ENCODE data around the gene C17orf100. TPM values are rescaled to one million over a fixed set of nuclear protein-coding genes. Genes with fewer than 3 reads are reported as not detected.

C17orf100 gene
- total and polyA plus RNA-seq, 10 donors = 1.1 to 4.7 (median 2.5) TPM

DNA sequence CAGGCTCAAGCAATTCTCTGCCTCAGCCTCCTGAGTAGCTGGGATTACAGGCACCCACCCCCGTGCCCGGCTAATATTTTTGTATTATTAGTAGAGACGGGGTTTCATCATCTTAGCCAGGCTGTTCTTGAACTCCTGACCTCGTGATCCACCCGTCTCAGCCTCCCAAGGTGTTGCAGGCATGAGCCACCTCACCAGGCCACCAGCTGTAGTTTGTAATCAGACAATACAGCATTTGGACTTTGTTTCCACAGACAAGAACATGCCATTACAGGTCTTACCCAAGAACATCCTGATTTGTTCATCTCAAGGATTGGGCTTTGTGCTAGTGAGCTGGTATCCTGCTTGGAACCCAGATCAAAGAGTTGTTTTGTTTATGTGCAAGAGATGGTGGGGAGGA, 30.1 kb downstream of the C17orf100 start:
- H3K4me1 ChIP-seq = peaks cover 0 to 8% (median 0%) of the 10 kb centered on the region in 6 donors
- H3K27ac ChIP-seq = no peak overlapping the region
- H3K36me3 ChIP-seq = no peaks in the 10 kb centered on the region
- H3K9me3 ChIP-seq = no peaks in the 10 kb centered on the region
- DNase-seq = no peak
- intact Hi-C loops (cut with DNase I; ENCODE audit: low total_unique reads) = no loop called here
- TF ChIP-seq POLR2AphosphoS5 (IDR thresholded peaks at IDR 0.05) = no peak
- peaks cover 0 to 87% (median 16%) of the 10 kb centered on the region in 7 donors for H3K27me3 ChIP-seq (replicated peaks in 1 of 7)
- no peak overlapping the region for H3K4me3 ChIP-seq
- WGBS, 5 donors = 75 to 89% (median 87%) methylated on average over 5 of the region's 5 CpGs

DNA sequence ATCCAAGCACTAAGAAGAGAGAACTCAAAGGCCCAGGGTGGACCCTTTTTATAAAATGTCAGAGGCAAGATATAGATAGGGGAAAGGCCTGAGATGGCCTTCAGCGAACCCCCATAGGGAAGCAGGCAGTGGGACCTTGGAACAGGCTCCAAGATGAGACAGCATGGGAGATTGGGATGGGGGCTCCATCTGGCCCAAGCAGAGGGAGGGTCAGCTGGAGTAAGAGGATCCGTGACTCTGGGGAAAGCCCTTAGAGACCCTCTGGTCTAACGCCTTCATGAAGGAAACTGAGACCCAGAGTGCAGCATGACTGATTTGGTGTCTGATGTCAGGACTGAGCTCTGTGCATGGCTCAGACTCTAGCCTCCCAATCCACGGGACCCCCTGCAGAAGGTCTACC, 30.8 kb downstream of the C17orf100 start:
- H3K27me3 ChIP-seq (replicated peaks in 1 of 7) = peaks cover 0 to 81% (median 16%) of the 10 kb centered on the region in 7 donors
- 87 to 94% (median 90%) methylated on average over 4 of the region's 4 CpGs for WGBS, 5 donors
- TF ChIP-seq, protein P1, sequence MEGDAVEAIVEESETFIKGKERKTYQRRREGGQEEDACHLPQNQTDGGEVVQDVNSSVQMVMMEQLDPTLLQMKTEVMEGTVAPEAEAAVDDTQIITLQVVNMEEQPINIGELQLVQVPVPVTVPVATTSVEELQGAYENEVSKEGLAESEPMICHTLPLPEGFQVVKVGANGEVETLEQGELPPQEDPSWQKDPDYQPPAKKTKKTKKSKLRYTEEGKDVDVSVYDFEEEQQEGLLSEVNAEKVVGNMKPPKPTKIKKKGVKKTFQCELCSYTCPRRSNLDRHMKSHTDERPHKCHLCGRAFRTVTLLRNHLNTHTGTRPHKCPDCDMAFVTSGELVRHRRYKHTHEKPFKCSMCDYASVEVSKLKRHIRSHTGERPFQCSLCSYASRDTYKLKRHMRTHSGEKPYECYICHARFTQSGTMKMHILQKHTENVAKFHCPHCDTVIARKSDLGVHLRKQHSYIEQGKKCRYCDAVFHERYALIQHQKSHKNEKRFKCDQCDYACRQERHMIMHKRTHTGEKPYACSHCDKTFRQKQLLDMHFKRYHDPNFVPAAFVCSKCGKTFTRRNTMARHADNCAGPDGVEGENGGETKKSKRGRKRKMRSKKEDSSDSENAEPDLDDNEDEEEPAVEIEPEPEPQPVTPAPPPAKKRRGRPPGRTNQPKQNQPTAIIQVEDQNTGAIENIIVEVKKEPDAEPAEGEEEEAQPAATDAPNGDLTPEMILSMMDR (IDR thresholded peaks at IDR 0.05 in 8 of 11, conservative IDR thresholded peaks at IDR 0.05 in 3 of 11) = no peak
- TF ChIP-seq POLR2AphosphoS5 (IDR thresholded peaks at IDR 0.05) (no peak), POLR2A (IDR thresholded peaks at IDR 0.05) (no peak)
- intact Hi-C loops (cut with DNase I; ENCODE audit: low total_unique reads) = no loop called here
- H3K4me3 ChIP-seq = no peak overlapping the region
- H3K4me1 ChIP-seq = peaks cover 0 to 3% (median 0%) of the 10 kb centered on the region in 6 donors
- no peak for DNase-seq
- H3K9me3 ChIP-seq = no peaks in the 10 kb centered on the region
- no peak overlapping the region for H3K27ac ChIP-seq
- H3K36me3 ChIP-seq = no peaks in the 10 kb centered on the region

DNA sequence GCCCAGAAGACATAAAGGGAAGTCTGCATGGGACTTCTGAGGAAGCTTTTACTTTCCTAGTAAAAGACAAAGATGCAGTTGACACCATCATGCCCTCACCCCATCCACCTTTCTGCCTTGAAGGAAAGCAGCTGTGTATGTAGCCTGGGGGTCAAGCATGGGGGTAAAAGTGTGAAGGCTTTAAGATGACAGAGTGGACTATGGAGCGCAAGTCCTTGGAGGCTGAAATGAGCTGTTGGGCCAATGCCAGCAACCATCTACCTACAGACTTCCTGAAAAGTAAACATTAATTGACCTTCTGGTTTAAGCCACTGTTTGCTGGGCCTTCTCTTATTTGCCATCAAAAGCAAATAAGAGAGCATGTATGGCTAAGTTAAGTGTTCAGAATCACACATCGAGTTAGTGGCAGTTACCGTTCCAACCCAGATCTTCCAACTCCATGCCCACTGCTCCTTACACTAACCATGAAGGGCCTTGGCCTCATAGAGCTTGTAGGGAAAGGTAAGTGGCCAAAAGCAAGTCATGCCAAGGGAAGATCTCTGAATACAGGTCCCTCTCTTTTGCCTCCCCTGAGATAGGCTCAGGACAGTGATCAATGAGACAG, 31.6 kb downstream of the C17orf100 start:
- H3K27me3 ChIP-seq (replicated peaks in 1 of 7) = peaks cover 0 to 78% (median 8%) of the 10 kb centered on the region in 7 donors
- no peaks in the 10 kb centered on the region for H3K4me1 ChIP-seq
- TF ChIP-seq POLR2AphosphoS5 (IDR thresholded peaks at IDR 0.05) (no peak), POLR2A (IDR thresholded peaks at IDR 0.05) (no peak)
- TF ChIP-seq, protein P1 (IDR thresholded peaks at IDR 0.05 in 8 of 11, conservative IDR thresholded peaks at IDR 0.05 in 3 of 11) = no peak
- DNase-seq = no peak
- no peaks in the 10 kb centered on the region for H3K36me3 ChIP-seq
- no peaks in the 10 kb centered on the region for H3K9me3 ChIP-seq
- H3K27ac ChIP-seq = no peak overlapping the region
- no peak overlapping the region for H3K4me3 ChIP-seq
- 80 to 94% (median 85%) methylated on average over 3 of the region's 3 CpGs for WGBS, 5 donors
- intact Hi-C loops (cut with DNase I; ENCODE audit: low total_unique reads) = no loop called here

DNA sequence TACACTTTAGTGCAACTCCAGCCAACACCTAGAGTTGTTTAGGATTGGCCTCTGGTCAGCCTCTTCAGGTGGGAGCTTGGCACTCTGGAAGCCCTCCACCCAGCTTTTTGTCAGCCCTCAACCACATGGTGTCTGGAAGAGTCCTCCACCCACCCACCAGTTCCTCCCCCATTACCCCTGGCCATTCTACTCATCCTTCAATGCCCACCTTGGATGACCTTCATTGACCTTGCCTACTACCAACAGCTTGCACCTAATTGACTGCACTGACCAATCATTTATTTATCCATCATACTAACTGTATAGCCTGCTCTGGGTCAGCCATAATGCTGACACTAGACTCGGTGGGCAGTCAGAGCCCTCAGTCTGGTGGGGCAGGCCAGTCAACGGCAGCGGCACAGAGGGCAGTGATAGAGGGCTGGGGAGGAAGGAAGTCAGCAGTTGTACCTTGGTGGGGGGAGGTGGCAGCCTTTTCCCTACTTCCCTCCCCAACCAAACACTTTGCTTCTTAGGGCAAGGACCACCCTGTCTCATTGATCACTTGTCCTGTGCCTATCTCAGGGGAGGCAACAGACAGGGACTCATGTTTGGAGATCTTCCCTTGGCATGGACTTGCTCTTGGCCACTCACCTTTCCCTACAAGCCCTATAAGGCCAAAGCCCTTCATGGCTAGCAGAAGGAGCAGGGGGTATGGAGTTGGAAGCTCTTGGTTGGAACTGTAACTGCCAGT, 32.3 kb downstream of the C17orf100 start:
- H3K4me1 ChIP-seq = no peaks in the 10 kb centered on the region
- no peak overlapping the region for H3K27ac ChIP-seq
- TF ChIP-seq, protein P1 (IDR thresholded peaks at IDR 0.05 in 8 of 11, conservative IDR thresholded peaks at IDR 0.05 in 3 of 11) = no peak
- TF ChIP-seq POLR2A (IDR thresholded peaks at IDR 0.05) = no peak
- TF ChIP-seq POLR2AphosphoS5 (IDR thresholded peaks at IDR 0.05) = no peak
- no peaks in the 10 kb centered on the region for H3K36me3 ChIP-seq
- no peaks in the 10 kb centered on the region for H3K9me3 ChIP-seq
- 68 to 80% (median 75%) methylated on average over 3 of the region's 3 CpGs for WGBS, 5 donors
- H3K27me3 ChIP-seq (replicated peaks in 1 of 7) = peaks cover 0 to 71% (median under 1%) of the 10 kb centered on the region in 7 donors
- intact Hi-C loops (cut with DNase I; ENCODE audit: low total_unique reads) = no loop called here
- no peak overlapping the region for H3K4me3 ChIP-seq
- DNase-seq = no peak

All from spleen (tissue), 11 donors.